H1 (cell line): ENCODE data around the gene ARHGAP15. TPM values are rescaled to one million over a fixed set of nuclear protein-coding genes. Genes with fewer than 3 reads are reported as not detected.

Experiments
- EP300 ChIP-seq, 2 experiments: IDR thresholded peaks; 1 replicate in 1 of 2; 2 replicates in 1 of 2; pipeline ENCODE4 v1.6.1; 2011 to 2012; ENCODE audit warnings: low read depth in 2 of 2, low read length in 2 of 2, mild to moderate bottlenecking in 2 of 2, borderline replicate concordance in 1 of 2, inconsistent platforms in 1 of 2, moderate library complexity in 1 of 2
- polyA plus RNA-seq, 7 experiments: library from polyadenylated mRNA; depleted of rRNA in 3 of 7; stranded (reverse) in 5 of 7; unstranded in 2 of 7; fragments of >200 nt in 5 of 7; fragments of 200-250 nt in 2 of 7; gene quantifications; 1 replicate in 5 of 7; 2 replicates in 1 of 7; 4 replicates in 1 of 7; pipeline versions ENCODE4 v1.2.1 to v1.2.3, GENCODE V29; 2011 to 2013; ENCODE audit warnings: missing spikeins in 2 of 7, mixed read lengths in 2 of 7
- total RNA-seq: library from RNA; stranded (reverse); fragmentation: NEBNext Ultra II Directional; extraction: Animal tissue kit (Norgen Biotek cat#: 25700); gene quantifications from 2 replicates; pipeline ENCODE4 v1.2.1, GENCODE V29; 2021

The ARHGAP15 gene
- total and polyA plus RNA-seq, 2 of the 8 experiments (the other 6 are each of a cell fraction or from before 2014, with no cell fraction given): not detected

DNA sequence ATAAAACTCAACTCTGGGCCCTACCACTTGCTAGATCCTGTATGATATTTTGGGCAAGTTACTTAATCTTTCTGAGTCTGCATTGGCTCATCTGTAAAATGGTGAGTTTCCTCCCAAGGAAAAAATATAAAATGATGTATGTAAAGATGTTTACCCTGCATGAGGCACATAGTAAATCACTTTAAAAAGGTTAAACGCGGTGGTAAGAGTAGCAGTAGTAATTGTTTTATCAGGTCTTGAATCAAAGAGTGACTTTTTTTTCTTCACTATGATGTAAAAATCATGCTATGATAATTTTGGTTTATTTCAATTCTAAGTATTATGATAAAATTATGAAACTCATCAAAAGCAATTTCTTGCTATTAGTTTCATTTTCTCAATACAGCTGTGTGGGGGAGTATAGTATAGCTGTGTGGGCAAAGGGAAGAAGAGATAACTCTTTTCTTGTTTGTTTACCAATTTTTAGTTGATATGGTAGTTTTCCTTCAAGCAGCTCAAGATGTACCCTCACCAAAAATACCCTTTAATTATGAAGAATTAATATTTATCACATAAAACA lies 10.7 kb downstream of the ARHGAP15 start (continued):
- no peak for TF ChIP-seq EP300 (IDR thresholded peaks at IDR 0.05; ENCODE audit: borderline replicate concordance in 1 of 2, low read depth in 2 of 2, low read length in 2 of 2)
